Mesendoderm (in vitro differentiated cells): ENCODE data around the gene ASB2.

Experiments
- DNase-seq: peaks from one replicate; pipeline ENCODE4 v3.0.0; 2013
- H2AK5ac ChIP-seq: 2 replicates; pipeline ENCODE4 v1.6.1; 2013; ENCODE audit warnings: low read length, inconsistent platforms
- H2BK120ac ChIP-seq: 2 replicates; pipeline ENCODE4 v1.6.1; 2013; ENCODE audit warnings: low read depth, mild to moderate bottlenecking, low read length, moderate library complexity, mixed read lengths
- H2BK15ac ChIP-seq: replicated peaks from 2 replicates; pipeline ENCODE4 v1.6.1; 2013; ENCODE audit warnings: low read depth, mild to moderate bottlenecking, moderate library complexity
- H2BK5ac ChIP-seq: 2 replicates; pipeline ENCODE4 v1.6.1; 2013; ENCODE audit warnings: low read length, inconsistent platforms
- H3K18ac ChIP-seq: 2 replicates; pipeline ENCODE4 v1.6.1; 2013; ENCODE audit warnings: mild to moderate bottlenecking, low read length, mixed read lengths
- H3K23ac ChIP-seq: one replicate; pipeline ENCODE4 v1.6.1; 2013; ENCODE audit warnings: low read length
- H3K27ac ChIP-seq: 2 replicates; pipeline ENCODE4 v1.5.1; 2013; ENCODE audit warnings: low read depth, mild to moderate bottlenecking, inconsistent platforms, low read length, moderate library complexity
- H3K27me3 ChIP-seq: 2 replicates; pipeline ENCODE4 v1.6.1; 2013; ENCODE audit warnings: low read length, control low read depth, mild to moderate bottlenecking, inconsistent platforms; ENCODE audit not compliant: insufficient read depth, poor library complexity
- H3K36me3 ChIP-seq: 2 replicates; pipeline ENCODE4 v1.6.1; 2013; ENCODE audit warnings: low read length, inconsistent platforms; ENCODE audit not compliant: control insufficient read depth, insufficient read depth
- H3K4ac ChIP-seq: one replicate; pipeline ENCODE4 v1.6.1; 2013; ENCODE audit warnings: low read depth, mild to moderate bottlenecking, low read length, moderate library complexity
- H3K4me1 ChIP-seq: 2 replicates; pipeline ENCODE4 v1.6.1; 2013; ENCODE audit warnings: low read depth, low read length, inconsistent platforms; ENCODE audit not compliant: control insufficient read depth
- H3K4me2 ChIP-seq: 2 replicates; pipeline ENCODE4 v1.6.1; 2013; ENCODE audit warnings: low read length
- H3K4me3 ChIP-seq: 2 replicates; pipeline ENCODE4 v1.5.1; 2013; ENCODE audit warnings: mild to moderate bottlenecking, low read length
- H3K56ac ChIP-seq: one replicate; pipeline ENCODE4 v1.6.1; 2013; ENCODE audit warnings: low read length
- H3K79me1 ChIP-seq: 2 replicates; pipeline ENCODE4 v1.6.1; 2013; ENCODE audit warnings: low read length, inconsistent platforms
- H3K79me2 ChIP-seq: 2 replicates; pipeline ENCODE4 v1.6.1; 2013; ENCODE audit warnings: mild to moderate bottlenecking, low read length; ENCODE audit not compliant: control insufficient read depth, insufficient read depth
- H3K9ac ChIP-seq: 2 replicates; pipeline ENCODE4 v1.6.1; 2013; ENCODE audit warnings: low read length, inconsistent platforms
- H4K5ac ChIP-seq: one replicate; pipeline ENCODE4 v1.6.1; 2013; ENCODE audit warnings: low read length
- H4K8ac ChIP-seq: one replicate; pipeline ENCODE4 v1.6.1; 2013; ENCODE audit warnings: low read depth, mild to moderate bottlenecking, control low read depth, low read length, moderate library complexity
- WGBS: extraction: QIAGEN DNeasy Blood & Tissue Kit; methylation state at CpG from one replicate; pipeline ENCODE4 v1.1.7; 2013; ENCODE audit warnings: low lambda C conversion rate, missing lambda C conversion rate; ENCODE audit not compliant: insufficient coverage; ENCODE audit errors: extremely low coverage; 5-methylcytosine and 5-hydroxymethylcytosine counted together

Gene ASB2

DNA sequence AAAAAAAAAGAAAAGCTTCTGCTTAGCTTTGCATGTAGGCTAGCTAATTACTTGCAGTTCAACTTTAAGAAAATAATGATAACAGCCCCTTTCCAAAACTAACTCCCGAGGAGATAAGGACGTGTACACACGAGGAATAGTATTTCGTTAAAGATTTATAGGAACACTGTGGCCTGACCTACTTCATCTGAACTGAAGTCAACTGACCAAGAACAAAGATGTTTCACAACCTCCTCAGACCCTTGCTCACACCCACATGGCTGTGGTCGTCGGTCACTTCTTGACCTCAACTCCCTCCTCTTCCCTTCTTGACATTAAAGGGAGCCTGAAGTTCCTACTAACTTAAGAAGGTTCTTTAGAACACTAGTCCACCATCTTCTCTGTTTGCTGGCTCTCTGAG is 74.6 kb downstream of the ASB2 start:
- H3K36me3 ChIP-seq: no peaks in the 10 kb centered on the region
- no peak overlapping the region for H3K4me2 ChIP-seq
- H3K4me1 ChIP-seq: no peaks in the 10 kb centered on the region
- H4K8ac ChIP-seq: no peak overlapping the region
- no peak overlapping the region for H3K4me3 ChIP-seq
- H3K56ac ChIP-seq: no peak overlapping the region
- no peak overlapping the region for H3K9ac ChIP-seq
- no peaks in the 10 kb centered on the region for H3K27me3 ChIP-seq
- no peak overlapping the region for H2BK15ac ChIP-seq
- H3K23ac ChIP-seq: no peak overlapping the region
- H2AK5ac ChIP-seq: no peak overlapping the region
- H2BK120ac ChIP-seq: no peak overlapping the region
- no peaks in the 10 kb centered on the region for H3K79me1 ChIP-seq
- H3K27ac ChIP-seq: no peak overlapping the region
- H2BK5ac ChIP-seq: no peak overlapping the region
- no peak overlapping the region for H3K4ac ChIP-seq
- H3K18ac ChIP-seq: no peak overlapping the region
- no peak overlapping the region for H4K5ac ChIP-seq
- H3K79me2 ChIP-seq: no peaks in the 10 kb centered on the region
- WGBS: no CpG with 5 or more reads among the region's 6 CpGs
- no peak for DNase-seq

DNA sequence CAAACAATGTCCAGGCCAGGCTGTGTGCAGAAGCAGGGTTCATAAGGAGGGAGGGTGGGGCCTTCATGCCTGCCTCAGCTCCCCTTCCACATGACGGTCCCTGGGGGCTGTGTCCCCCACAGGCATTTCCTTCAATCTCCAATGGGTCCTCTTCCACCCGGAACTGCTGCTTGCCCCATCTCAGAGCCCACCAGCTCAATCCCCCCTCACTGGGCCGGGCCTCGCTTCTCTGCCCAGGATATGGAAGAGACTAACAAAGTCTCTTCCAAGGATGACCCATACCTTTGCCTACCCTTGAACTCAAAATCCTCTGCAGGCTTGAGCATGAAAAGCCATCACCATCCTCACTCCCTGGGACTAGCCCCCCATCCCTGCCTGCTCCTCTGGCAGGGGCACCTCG is 77.6 kb downstream of the ASB2 start:
- no peaks in the 10 kb centered on the region for H3K79me2 ChIP-seq
- H3K56ac ChIP-seq: no peak overlapping the region
- H3K4me2 ChIP-seq: no peak overlapping the region
- H2AK5ac ChIP-seq: no peak overlapping the region
- no peak overlapping the region for H2BK5ac ChIP-seq
- no peaks in the 10 kb centered on the region for H3K79me1 ChIP-seq
- no peaks in the 10 kb centered on the region for H3K27me3 ChIP-seq
- no peak for DNase-seq
- no peak overlapping the region for H3K9ac ChIP-seq
- no peaks in the 10 kb centered on the region for H3K36me3 ChIP-seq
- H4K8ac ChIP-seq: no peak overlapping the region
- no peak overlapping the region for H3K4me3 ChIP-seq
- no peak overlapping the region for H2BK15ac ChIP-seq
- H4K5ac ChIP-seq: no peak overlapping the region
- no peak overlapping the region for H3K27ac ChIP-seq
- no peak overlapping the region for H3K18ac ChIP-seq
- no peak overlapping the region for H2BK120ac ChIP-seq
- no peak overlapping the region for H3K4ac ChIP-seq
- WGBS: no CpG with 5 or more reads among the region's 5 CpGs
- no peak overlapping the region for H3K23ac ChIP-seq
- H3K4me1 ChIP-seq: peaks cover 2% of the 10 kb centered on the region

DNA sequence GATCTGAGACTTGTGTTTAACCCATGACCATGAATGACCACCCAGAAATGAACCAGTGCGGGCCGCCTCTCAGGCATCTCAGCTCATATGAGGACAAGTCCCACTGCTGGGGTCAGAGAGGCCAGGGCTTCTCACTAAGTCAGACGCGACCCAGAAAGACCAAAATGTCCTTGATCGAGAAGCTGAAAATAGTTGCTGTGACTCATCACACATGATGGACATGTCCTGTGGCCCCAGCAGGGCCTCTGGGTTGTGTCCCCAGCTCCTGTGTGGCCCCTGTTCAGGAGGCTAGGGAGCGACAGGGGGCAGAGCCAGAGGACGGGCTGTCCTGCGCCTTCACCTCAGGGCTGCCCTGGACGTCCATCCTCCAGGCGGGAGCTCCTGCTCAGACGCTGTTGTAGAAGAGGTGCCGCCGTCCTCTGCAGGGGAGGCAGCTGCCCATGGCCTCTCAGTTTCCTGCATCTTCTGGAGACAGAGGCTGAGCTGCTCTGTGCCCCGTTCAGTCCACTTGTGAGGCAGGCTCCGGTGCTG is 78.2 kb downstream of the ASB2 start:
- H3K27ac ChIP-seq: no peak overlapping the region

DNA sequence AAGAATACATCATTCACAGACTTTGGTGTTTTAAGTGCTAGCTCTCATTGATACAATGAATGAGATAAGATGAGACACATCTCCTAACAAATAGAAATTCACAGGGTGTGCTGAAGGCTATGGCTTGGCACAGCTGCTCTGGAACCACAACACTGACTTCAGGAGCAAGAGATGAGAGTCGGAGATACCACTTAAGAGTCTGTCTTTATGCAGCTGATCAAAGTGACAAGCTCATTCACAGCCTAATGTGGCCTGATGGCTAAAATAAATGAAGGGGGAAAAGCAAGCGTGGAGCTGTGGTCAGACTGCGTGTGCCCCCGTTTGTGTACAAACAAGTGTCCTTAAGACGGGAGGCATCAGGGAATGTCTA is 78.9 kb downstream of the ASB2 start:
- no peaks in the 10 kb centered on the region for H3K36me3 ChIP-seq

More for the DNA sequence above, 78.2 kb downstream of the ASB2 start:
- Histone ChIP-seq H3K4me3 (no peak overlapping the region), H3K4me1 (peaks cover 2% of the 10 kb centered on the region), H3K9ac (no peak overlapping the region), H4K5ac (no peak overlapping the region), H3K79me1 (no peaks in the 10 kb centered on the region), H3K79me2 (no peaks in the 10 kb centered on the region), H3K27me3 (no peaks in the 10 kb centered on the region), H2AK5ac (no peak overlapping the region), H3K56ac (no peak overlapping the region), H4K8ac (no peak overlapping the region), H2BK5ac (no peak overlapping the region), H2BK15ac (no peak overlapping the region), H3K36me3 (no peaks in the 10 kb centered on the region), H3K23ac (no peak overlapping the region), H3K4ac (no peak overlapping the region), H3K18ac (no peak overlapping the region), H3K4me2 (no peak overlapping the region), H2BK120ac (no peak overlapping the region)
- WGBS: no CpG with 5 or more reads among the region's 15 CpGs
- DNase-seq: no peak

DNA sequence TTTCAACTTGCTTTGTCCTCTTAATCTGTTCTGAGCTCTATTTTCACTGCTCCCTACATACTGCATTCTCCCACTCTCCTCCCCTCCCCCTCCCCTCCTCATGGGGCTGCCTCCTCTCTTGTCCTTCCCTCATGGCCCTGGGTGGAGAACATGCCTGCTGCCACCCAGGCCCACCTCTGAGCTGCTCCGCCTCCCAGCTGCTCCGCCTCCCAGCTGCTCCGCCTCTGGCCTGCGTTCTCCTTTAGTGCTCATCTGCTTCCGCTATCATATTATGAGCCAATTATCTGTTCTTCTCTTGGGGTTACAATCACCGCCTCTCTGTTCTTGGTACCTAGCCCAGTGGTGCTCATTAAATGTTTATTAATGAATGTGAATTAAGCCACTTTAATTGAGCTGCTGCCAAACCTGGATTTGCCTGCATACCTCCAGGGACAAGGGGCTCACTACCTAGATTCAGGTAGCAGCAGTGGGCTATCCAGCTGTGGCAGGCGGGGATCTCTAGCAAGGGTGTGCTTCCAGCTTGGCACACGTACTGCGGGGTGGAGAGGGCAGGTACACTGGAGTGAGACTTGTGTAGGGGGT is 81.3 kb downstream of the ASB2 start:
- no peak overlapping the region for H3K4me2 ChIP-seq
- H3K79me2 ChIP-seq: no peaks in the 10 kb centered on the region
- H3K9ac ChIP-seq: peak overlapping the region; percentile 39
- peaks cover 2% of the 10 kb centered on the region for H3K4me1 ChIP-seq
- no peak overlapping the region for H2BK120ac ChIP-seq
- peak; percentile 84 for DNase-seq
- no peak overlapping the region for H4K8ac ChIP-seq
- H4K5ac ChIP-seq: no peak overlapping the region
- no CpG with 5 or more reads among the region's 9 CpGs for WGBS
- H3K27ac ChIP-seq: no peak overlapping the region
- H3K27me3 ChIP-seq: no peaks in the 10 kb centered on the region
- no peak overlapping the region for H3K56ac ChIP-seq
- H3K79me1 ChIP-seq: no peaks in the 10 kb centered on the region
- no peak overlapping the region for H3K23ac ChIP-seq
- H3K4me3 ChIP-seq: no peak overlapping the region
- no peak overlapping the region for H3K18ac ChIP-seq
- no peak overlapping the region for H2BK15ac ChIP-seq
- no peak overlapping the region for H3K4ac ChIP-seq
- H2BK5ac ChIP-seq: no peak overlapping the region
- H3K36me3 ChIP-seq: no peaks in the 10 kb centered on the region
- no peak overlapping the region for H2AK5ac ChIP-seq

More for the DNA sequence above, 78.9 kb downstream of the ASB2 start:
- Histone ChIP-seq H3K56ac (no peak overlapping the region), H3K23ac (no peak overlapping the region), H3K79me2 (no peaks in the 10 kb centered on the region), H2BK120ac (no peak overlapping the region), H2BK5ac (no peak overlapping the region), H3K18ac (no peak overlapping the region), H3K4me3 (no peak overlapping the region), H3K27ac (no peak overlapping the region), H2BK15ac (no peak overlapping the region), H3K4me1 (peaks cover 2% of the 10 kb centered on the region), H3K4ac (no peak overlapping the region), H3K4me2 (no peak overlapping the region), H3K27me3 (no peaks in the 10 kb centered on the region), H4K5ac (no peak overlapping the region), H2AK5ac (no peak overlapping the region), H4K8ac (no peak overlapping the region), H3K79me1 (no peaks in the 10 kb centered on the region), H3K9ac (no peak overlapping the region)
- no CpG with 5 or more reads among the region's 5 CpGs for WGBS
- DNase-seq: no peak

DNA sequence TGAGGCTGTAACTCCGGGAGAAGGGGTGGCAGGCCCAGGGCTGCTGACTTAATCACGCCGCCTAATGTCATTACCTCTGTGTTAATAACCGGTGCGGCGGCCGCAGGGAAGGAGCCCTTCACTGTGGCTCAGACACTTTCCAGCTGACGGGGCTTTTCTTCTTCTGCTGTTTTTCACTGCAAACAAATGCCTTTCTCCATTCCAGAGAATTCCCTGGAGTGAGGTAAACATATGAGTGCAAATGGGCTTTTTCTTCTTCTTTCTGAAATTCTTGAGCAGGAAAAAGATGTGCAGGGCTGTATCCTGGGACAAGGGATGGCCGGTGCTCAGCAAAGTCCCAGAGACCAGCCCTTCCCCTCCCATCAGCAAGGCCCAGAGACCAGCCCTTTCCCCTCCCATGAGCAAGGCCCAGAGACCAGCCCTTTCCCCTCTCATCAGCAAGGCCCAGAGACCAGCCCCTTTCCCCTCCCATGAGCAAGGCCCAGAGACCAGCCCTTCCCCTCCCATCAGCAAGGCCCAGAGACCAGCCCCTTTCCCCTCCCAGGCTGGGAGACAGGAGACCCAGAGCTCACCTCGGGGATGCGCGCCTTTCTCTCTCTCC is 82.6 kb downstream of the ASB2 start:
- H3K18ac ChIP-seq: no peak overlapping the region
- peaks cover 2% of the 10 kb centered on the region for H3K4me1 ChIP-seq
- H3K9ac ChIP-seq: peak overlapping the region; percentile 53
- no peak overlapping the region for H3K23ac ChIP-seq
- no peak overlapping the region for H4K8ac ChIP-seq
- H2BK5ac ChIP-seq: no peak overlapping the region
- no peak overlapping the region for H3K4ac ChIP-seq
- no peak overlapping the region for H2BK15ac ChIP-seq
- H2AK5ac ChIP-seq: no peak overlapping the region
- H3K27me3 ChIP-seq: no peaks in the 10 kb centered on the region
- no peak overlapping the region for H2BK120ac ChIP-seq
- no peaks in the 10 kb centered on the region for H3K79me1 ChIP-seq
- H3K4me2 ChIP-seq: no peak overlapping the region
- peak overlapping the region; percentile 86 for H3K56ac ChIP-seq
- no peak overlapping the region for H3K4me3 ChIP-seq
- H4K5ac ChIP-seq: no peak overlapping the region
- no peaks in the 10 kb centered on the region for H3K36me3 ChIP-seq
- peak; percentile 95 for DNase-seq
- no peak overlapping the region for H3K27ac ChIP-seq
- no peaks in the 10 kb centered on the region for H3K79me2 ChIP-seq
- no CpG with 5 or more reads among the region's 12 CpGs for WGBS
